ENCODE data around the gene WFIKKN1.

The WFIKKN1 gene

GRCh38 chr16:630815-631405, at the start of gene WFIKKN1:
WFIKKN1 (plus strand) TSS chr16:630985; CDS start chr16:631254, 269 bp downstream.
- DNase-seq = no peak

GRCh38 chr16:582218-582613, 48.6 kb upstream of the WFIKKN1 start:
- no peak for DNase-seq

- DNase-seq = no peak
These were observed 48.0 kb upstream of the WFIKKN1 start for GRCh38 chr16:582614-583331.

- DNase-seq = no peak
These were observed 47.3 kb upstream of the WFIKKN1 start for GRCh38 chr16:583470-583814.

- no peak for DNase-seq
These were observed 46.8 kb upstream of the WFIKKN1 start for GRCh38 chr16:583815-584591.

- DNase-seq = no peak
These were observed 45.4 kb upstream of the WFIKKN1 start for GRCh38 chr16:585351-585750.

- DNase-seq = no peak
These were observed 44.6 kb upstream of the WFIKKN1 start for GRCh38 chr16:586047-586644.

- DNase-seq = no peak
These were observed 43.9 kb upstream of the WFIKKN1 start for GRCh38 chr16:586645-587590.

GRCh38 chr16:588639-588888, 42.2 kb upstream of the WFIKKN1 start:
- DNase-seq = peak in 1 of 2 experiments; percentile 65

- DNase-seq = peak; percentile 95 to 98
These were observed 41.7 kb upstream of the WFIKKN1 start for GRCh38 chr16:588889-589657.

- peak; percentile 99 for DNase-seq
These were observed 41.1 kb upstream of the WFIKKN1 start, which contains the start of gene RAB40C for GRCh38 chr16:589658-590187. RAB40C (plus strand) TSS chr16:590066; CDS start chr16:590292, 226 bp downstream.

GRCh38 chr16:590188-590814, 40.5 kb upstream of the WFIKKN1 start:
- no peak for DNase-seq

GRCh38 chr16:590815-591200, 40.0 kb upstream of the WFIKKN1 start:
- no peak for DNase-seq

GRCh38 chr16:591231-591630, 39.6 kb upstream of the WFIKKN1 start:
- DNase-seq = no peak

- DNase-seq = no peak
These were observed 38.8 kb upstream of the WFIKKN1 start for GRCh38 chr16:591892-592517.

- DNase-seq = no peak
These were observed 38.1 kb upstream of the WFIKKN1 start for GRCh38 chr16:592518-593306.

- DNase-seq = no peak
These were observed 37.4 kb upstream of the WFIKKN1 start for GRCh38 chr16:593406-593805.

- DNase-seq = no peak
These were observed 37.0 kb upstream of the WFIKKN1 start for GRCh38 chr16:593807-594206.

- no peak for DNase-seq
These were observed 35.7 kb upstream of the WFIKKN1 start for GRCh38 chr16:595094-595528.
